HuH-7 (cell line): Measurements from ENCODE around the gene GPX6.
A peak's percentile ranks its signal among the peaks of the same experiment; 100 is the strongest.
"Not testable (repeated sequence)": the region's sequence is repeated elsewhere in the genome, so short reads cannot be mapped to it uniquely, and the experiment has no call there.

ENCODE experiments used
- DNase-seq: peaks from one replicate; pipeline ENCODE4 v3.0.0; 2011; ENCODE audit warnings: low spot score

Gene GPX6

GRCh38 chr6:28480253-28480932 lies 35.2 kb downstream of the GPX6 start:
- no peak for DNase-seq

GRCh38 chr6:28478518-28478917 lies 37.1 kb downstream of the GPX6 start:
- no peak for DNase-seq

GRCh38 chr6:28474441-28475219 lies 41.0 kb downstream of the GPX6 start:
- DNase-seq, result peak; percentile 30

- not testable (repeated sequence) for DNase-seq
Measured at GRCh38 chr6:28469153-28469745, 46.3 kb downstream of the GPX6 start.

- DNase-seq, result no peak
Measured at GRCh38 chr6:28468056-28468455, 47.5 kb downstream of the GPX6 start.

- DNase-seq, result no peak
Measured at GRCh38 chr6:28462401-28462800, 53.2 kb downstream of the GPX6 start.

GRCh38 chr6:28458568-28458967 lies 57.0 kb downstream of the GPX6 start:
- no peak for DNase-seq
